Adrenal gland (tissue), 5 donors: ENCODE results near the gene ROR2.

Experiments used
- POLR2A ChIP-seq, 2 donors: fragments of 450-650 bp; IDR thresholded peaks; one replicate each; pipeline ENCODE4 v1.6.1; 2017; ENCODE audit warnings: antibody characterized with exemption in 2 of 2, mild to moderate bottlenecking in 2 of 2, moderate library complexity in 1 of 2
- TF ChIP-seq, protein P1 (sequence below), 6 experiments: fragments of 450-650 bp in 4 of 6; fragments of 200-600 bp in 2 of 6; sonication (generic) in 1 of 6; IDR thresholded peaks; 1 replicate in 5 of 6; 2 replicates in 1 of 6; pipeline versions ENCODE4 v1.5.1 to v1.8.0; 2016 to 2021; ENCODE audit warnings: antibody characterized with exemption in 6 of 6, mild to moderate bottlenecking in 2 of 6, moderate library complexity in 1 of 6
- donor health status: DM: no; HTN: no; CAD: no.

- no peak for TF ChIP-seq POLR2A (IDR thresholded peaks at IDR 0.05)
- TF ChIP-seq, protein P1, sequence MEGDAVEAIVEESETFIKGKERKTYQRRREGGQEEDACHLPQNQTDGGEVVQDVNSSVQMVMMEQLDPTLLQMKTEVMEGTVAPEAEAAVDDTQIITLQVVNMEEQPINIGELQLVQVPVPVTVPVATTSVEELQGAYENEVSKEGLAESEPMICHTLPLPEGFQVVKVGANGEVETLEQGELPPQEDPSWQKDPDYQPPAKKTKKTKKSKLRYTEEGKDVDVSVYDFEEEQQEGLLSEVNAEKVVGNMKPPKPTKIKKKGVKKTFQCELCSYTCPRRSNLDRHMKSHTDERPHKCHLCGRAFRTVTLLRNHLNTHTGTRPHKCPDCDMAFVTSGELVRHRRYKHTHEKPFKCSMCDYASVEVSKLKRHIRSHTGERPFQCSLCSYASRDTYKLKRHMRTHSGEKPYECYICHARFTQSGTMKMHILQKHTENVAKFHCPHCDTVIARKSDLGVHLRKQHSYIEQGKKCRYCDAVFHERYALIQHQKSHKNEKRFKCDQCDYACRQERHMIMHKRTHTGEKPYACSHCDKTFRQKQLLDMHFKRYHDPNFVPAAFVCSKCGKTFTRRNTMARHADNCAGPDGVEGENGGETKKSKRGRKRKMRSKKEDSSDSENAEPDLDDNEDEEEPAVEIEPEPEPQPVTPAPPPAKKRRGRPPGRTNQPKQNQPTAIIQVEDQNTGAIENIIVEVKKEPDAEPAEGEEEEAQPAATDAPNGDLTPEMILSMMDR (IDR thresholded peaks at IDR 0.05), result no peak
Observed at GRCh38 chr9:91560301-91560700, 389.7 kb downstream of the ROR2 start.
